Caco-2 (cell line): ENCODE measurements around the gene FOXA1. TPM values are rescaled to one million over a fixed set of nuclear protein-coding genes. Genes with fewer than 3 reads are reported as not detected.

Experiments used
- BruUV-seq: library from RNA; stranded (reverse); fragments of 400-500 nt; replicated peaks from 2 replicates; lab custom pipeline; 2021; lab: Mats Ljungman, UMichigan
- CTCF ChIA-PET: fragments of 300-600 bp; sonication (Branson Sonifier 250); formaldehyde crosslinking; loops from one replicate; lab custom pipeline; 2022; ENCODE audit warnings: antibody characterized with exemption; lab: Charles Lee
- POLR2A ChIA-PET: fragments of 300-600 bp; sonication (Branson Sonifier 250); formaldehyde crosslinking; loops from one replicate; lab custom pipeline; 2022; ENCODE audit warnings: antibody characterized with exemption; lab: Charles Lee
- DNase-seq, 2 experiments: peaks; one replicate each; pipeline versions ENCODE4 v3.0.0 to v3.0.0-alpha.2; 2020 to 2022
- H3K27me3 ChIP-seq: replicated peaks from 2 replicates; pipeline ENCODE4 v1.6.0; 2011; ENCODE audit warnings: low read length; ENCODE audit not compliant: control insufficient read depth, insufficient read depth
- H3K36me3 ChIP-seq: 2 replicates; pipeline ENCODE4 v1.5.1; 2011; ENCODE audit warnings: low read length; ENCODE audit not compliant: control insufficient read depth, insufficient read depth
- H3K4me1 ChIP-seq: fragments of 250-450 bp; sonication (Bioruptor Pico); 2 replicates; pipeline ENCODE4 v1.5.1; 2020; ENCODE audit warnings: mild to moderate bottlenecking
- H3K4me3 ChIP-seq: 2 replicates; pipeline ENCODE4 v1.5.1; 2011; ENCODE audit warnings: low read depth, mild to moderate bottlenecking, control low read depth, low read length
- H3K9me3 ChIP-seq: fragments of 250-450 bp; sonication (Bioruptor Pico); 2 replicates; pipeline ENCODE4 v1.5.1; 2020; ENCODE audit warnings: mild to moderate bottlenecking, moderate library complexity
- H3K27ac Mint-ChIP-seq: one replicate; pipeline ENCODE4 v1.8.0; 2022; ENCODE audit warnings: mixed read lengths; ENCODE audit not compliant: unreplicated experiment
- H3K27me3 Mint-ChIP-seq: one replicate; pipeline ENCODE4 v1.8.0; 2022; ENCODE audit warnings: mixed read lengths; ENCODE audit not compliant: insufficient read depth, unreplicated experiment
- H3K36me3 Mint-ChIP-seq: one replicate; pipeline ENCODE4 v1.8.0; 2022; ENCODE audit warnings: mild to moderate bottlenecking, mixed read lengths; ENCODE audit not compliant: insufficient read depth, unreplicated experiment
- H3K4me1 Mint-ChIP-seq: one replicate; pipeline ENCODE4 v1.8.0; 2022; ENCODE audit warnings: low read depth, mixed read lengths; ENCODE audit not compliant: unreplicated experiment
- H3K4me3 Mint-ChIP-seq: one replicate; pipeline ENCODE4 v1.8.0; 2022; ENCODE audit warnings: mild to moderate bottlenecking, moderate library complexity, mixed read lengths; ENCODE audit not compliant: unreplicated experiment
- H3K9me3 Mint-ChIP-seq: one replicate; pipeline ENCODE4 v1.8.0; 2022; ENCODE audit warnings: mixed read lengths; ENCODE audit not compliant: unreplicated experiment
- CTCF ChIP-seq, 2 experiments: fragments of 200-600 bp in 1 of 2; IDR thresholded peaks; 1 replicate in 1 of 2; 2 replicates in 1 of 2; pipeline versions ENCODE4 v1.5.1 to v1.8.0; 2011 to 2022; ENCODE audit warnings: antibody characterized with exemption in 1 of 2, control low read depth in 1 of 2, inconsistent platforms in 1 of 2, low read depth in 1 of 2, low read length in 1 of 2, mild to moderate bottlenecking in 1 of 2, moderate library complexity in 1 of 2; ENCODE audit not compliant: insufficient read depth in 1 of 2, severe bottlenecking in 1 of 2, unreplicated experiment in 1 of 2
- intact Hi-C: fragments of 100-400 bp; cut with micrococcal nuclease; formaldehyde crosslinking; loops from one replicate; pipeline ENCODE4 v1.10.0; 2022; ENCODE audit not compliant: unreplicated experiment
- total RNA-seq: library from RNA; stranded (reverse); gene quantifications from 2 replicates; pipeline ENCODE4 v1.2.3, GENCODE V29; 2022

The FOXA1 gene
- total RNA-seq, 1 experiment from 2014 or later = 271 TPM

- peak overlapping the region; percentile 84 for H3K4me3 Mint-ChIP-seq
- no peaks in the 10 kb centered on the region for H3K27me3 Mint-ChIP-seq
- DNase-seq = no peak
- H3K36me3 Mint-ChIP-seq = peaks cover 85% of the 10 kb centered on the region
- peak in 1 of 2 experiments; percentile 2 for TF ChIP-seq CTCF (IDR thresholded peaks at IDR 0.05; ENCODE audit: insufficient read depth in 1 of 2, low read depth in 1 of 2, low read length in 1 of 2, severe bottlenecking in 1 of 2, unreplicated experiment in 1 of 2)
- no peaks in the 10 kb centered on the region for H3K9me3 Mint-ChIP-seq
- H3K4me1 ChIP-seq = peaks cover 15% of the 10 kb centered on the region
- peaks cover 15% of the 10 kb centered on the region for H3K4me1 Mint-ChIP-seq
- H3K9me3 ChIP-seq = no peaks in the 10 kb centered on the region
- peak overlapping the region; percentile 99 for H3K27ac Mint-ChIP-seq
- no peaks in the 10 kb centered on the region for H3K27me3 ChIP-seq
- POLR2A ChIA-PET = no interaction called here
- CTCF ChIA-PET = interaction anchor here (0.7 to 1.2 kb wide), 4 partner anchors 8 to 360 kb away, joined by 3 to 6 read pairs (median 3); no protein-coding TSS in a partner anchor
- BruUV-seq = TSS peak; percentile 9
- H3K4me3 ChIP-seq = peak overlapping the region; percentile 92
- H3K36me3 ChIP-seq = peaks cover 10% of the 10 kb centered on the region
- intact Hi-C loops = loop anchor here (1.0 to 2.0 kb wide), 3 partner anchors 262 to 344 kb away; no protein-coding TSS in a partner anchor
These were observed 4.5 kb downstream of the FOXA1 start for GRCh38 chr14:37590428-37591139.

GRCh38 chr14:37589715-37590427 is 5.2 kb downstream of the FOXA1 start:
- DNase-seq = no peak
- ChIA-PET POLR2A (no interaction called here), CTCF (interaction anchor here (0.6 to 0.9 kb wide), 2 partner anchors 172 to 343 kb away, joined by 3 read pairs; no protein-coding TSS in a partner anchor)
- Mint-ChIP-seq H3K9me3 (no peaks in the 10 kb centered on the region), H3K36me3 (peaks cover 89% of the 10 kb centered on the region), H3K27me3 (no peaks in the 10 kb centered on the region), H3K4me1 (peaks cover 15% of the 10 kb centered on the region), H3K27ac (peak overlapping the region; percentile 99), H3K4me3 (peak overlapping the region; percentile 84)
- no TSS peak for BruUV-seq
- no peaks in the 10 kb centered on the region for H3K9me3 ChIP-seq
- H3K4me1 ChIP-seq = peaks cover 15% of the 10 kb centered on the region
- intact Hi-C loops = loop anchor here (2.0 kb wide), 1 partner anchor 261 kb away; no protein-coding TSS in a partner anchor
- no peaks in the 10 kb centered on the region for H3K27me3 ChIP-seq
- H3K4me3 ChIP-seq = peak overlapping the region; percentile 92
- TF ChIP-seq CTCF (IDR thresholded peaks at IDR 0.05; ENCODE audit: insufficient read depth in 1 of 2, low read depth in 1 of 2, low read length in 1 of 2, severe bottlenecking in 1 of 2, unreplicated experiment in 1 of 2) = peak in 1 of 2 experiments; percentile 9
- H3K36me3 ChIP-seq = peaks cover 10% of the 10 kb centered on the region
